Stomach (tissue), 4 donors: ENCODE measurements around the gene CELA3B.

Experiments used
- POLR2A ChIP-seq, 4 donors: fragments of 450-650 bp; IDR thresholded peaks; one replicate each; pipeline ENCODE4 v1.6.1; 2016; ENCODE audit warnings: antibody characterized with exemption in 4 of 4, control low read depth in 2 of 4, mild to moderate bottlenecking in 1 of 4, moderate library complexity in 1 of 4
- TF ChIP-seq, protein P1 (sequence below), 7 experiments: fragments of 450-650 bp in 4 of 7; fragments of 200-600 bp in 3 of 7; sonication (generic) in 3 of 7; IDR thresholded peaks; one replicate each; pipeline ENCODE4 v1.5.1; 2016 to 2019; ENCODE audit warnings: antibody characterized with exemption in 7 of 7, control low read depth in 2 of 7, mild to moderate bottlenecking in 1 of 7

DNA sequence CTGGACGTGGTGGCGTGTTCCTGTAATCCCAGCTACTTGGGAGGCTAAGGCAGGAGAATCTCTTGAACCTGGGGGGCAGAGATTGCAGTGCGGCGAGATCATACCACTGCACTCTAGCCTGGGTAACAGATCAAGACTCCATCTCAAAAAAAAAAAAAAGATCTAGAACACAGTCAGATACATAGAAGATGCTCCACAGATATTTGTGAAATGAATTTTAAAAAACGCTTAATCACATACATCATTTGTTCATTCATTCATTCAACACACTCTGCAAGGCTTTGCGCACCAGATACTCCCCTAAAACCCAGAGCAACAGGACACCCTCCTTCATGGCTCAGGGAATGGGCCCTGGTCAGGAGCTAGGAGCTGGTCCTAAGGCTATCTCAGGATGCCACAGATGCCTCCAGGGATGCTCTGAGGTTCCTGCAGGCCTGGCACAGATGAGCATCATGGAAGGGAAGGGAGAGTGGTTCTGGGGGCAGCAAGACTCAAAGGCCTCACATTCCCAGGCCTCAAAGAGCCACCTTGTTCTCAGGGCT, 46.1 kb upstream of the CELA3B start:
- TF ChIP-seq, protein P1, sequence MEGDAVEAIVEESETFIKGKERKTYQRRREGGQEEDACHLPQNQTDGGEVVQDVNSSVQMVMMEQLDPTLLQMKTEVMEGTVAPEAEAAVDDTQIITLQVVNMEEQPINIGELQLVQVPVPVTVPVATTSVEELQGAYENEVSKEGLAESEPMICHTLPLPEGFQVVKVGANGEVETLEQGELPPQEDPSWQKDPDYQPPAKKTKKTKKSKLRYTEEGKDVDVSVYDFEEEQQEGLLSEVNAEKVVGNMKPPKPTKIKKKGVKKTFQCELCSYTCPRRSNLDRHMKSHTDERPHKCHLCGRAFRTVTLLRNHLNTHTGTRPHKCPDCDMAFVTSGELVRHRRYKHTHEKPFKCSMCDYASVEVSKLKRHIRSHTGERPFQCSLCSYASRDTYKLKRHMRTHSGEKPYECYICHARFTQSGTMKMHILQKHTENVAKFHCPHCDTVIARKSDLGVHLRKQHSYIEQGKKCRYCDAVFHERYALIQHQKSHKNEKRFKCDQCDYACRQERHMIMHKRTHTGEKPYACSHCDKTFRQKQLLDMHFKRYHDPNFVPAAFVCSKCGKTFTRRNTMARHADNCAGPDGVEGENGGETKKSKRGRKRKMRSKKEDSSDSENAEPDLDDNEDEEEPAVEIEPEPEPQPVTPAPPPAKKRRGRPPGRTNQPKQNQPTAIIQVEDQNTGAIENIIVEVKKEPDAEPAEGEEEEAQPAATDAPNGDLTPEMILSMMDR (IDR thresholded peaks at IDR 0.05) = no peak
- no peak for TF ChIP-seq POLR2A (IDR thresholded peaks at IDR 0.05)
